ENCODE results near the gene TTC7B.

GRCh38 chr14:90520326-90520725, 295.9 kb downstream of the TTC7B start:
- TF ChIP-seq CTCF (IDR thresholded peaks at IDR 0.05; ENCODE audit: low read length) (no peak), EZH2 (IDR thresholded peaks at IDR 0.05; ENCODE audit: borderline replicate concordance, low read length) (no peak)
